ENCODE results near the gene GAREM1.

The GAREM1 gene

GRCh38 chr18:32286749-32287148, 183.9 kb downstream of the GAREM1 start:
- no peak for DNase-seq

GRCh38 chr18:32284284-32284683, 186.4 kb downstream of the GAREM1 start:
- DNase-seq: no peak

GRCh38 chr18:32280911-32281310, 189.8 kb downstream of the GAREM1 start:
- DNase-seq: no peak

- DNase-seq: no peak
Measured at GRCh38 chr18:32280188-32280783, 190.4 kb downstream of the GAREM1 start.

GRCh38 chr18:32278177-32278799, 192.4 kb downstream of the GAREM1 start:
- DNase-seq: no peak

- no peak for DNase-seq
Measured at GRCh38 chr18:32277549-32277948, 193.1 kb downstream of the GAREM1 start.

GRCh38 chr18:32276906-32277305, 193.8 kb downstream of the GAREM1 start:
- no peak for DNase-seq

GRCh38 chr18:32276256-32276655, 194.4 kb downstream of the GAREM1 start:
- no peak for DNase-seq

- no peak for DNase-seq
Measured at GRCh38 chr18:32275221-32275620, 195.5 kb downstream of the GAREM1 start.

GRCh38 chr18:32274307-32274706, 196.4 kb downstream of the GAREM1 start:
- no peak for DNase-seq

GRCh38 chr18:32271672-32272208, 198.9 kb downstream of the GAREM1 start:
- no peak for DNase-seq

- no peak for DNase-seq
Measured at GRCh38 chr18:32270341-32270740, 200.3 kb downstream of the GAREM1 start.

- no peak for DNase-seq
Measured at GRCh38 chr18:32267463-32267862, 203.2 kb downstream of the GAREM1 start.

- no peak for DNase-seq
Measured at GRCh38 chr18:32264401-32264800, 206.3 kb downstream of the GAREM1 start.

GRCh38 chr18:32262092-32262491, 208.6 kb downstream of the GAREM1 start:
- no peak for DNase-seq

- no peak for DNase-seq
Measured at GRCh38 chr18:32261003-32261402, 209.7 kb downstream of the GAREM1 start.

- DNase-seq: no peak
Measured at GRCh38 chr18:32259553-32259952, 211.1 kb downstream of the GAREM1 start.

GRCh38 chr18:32258558-32259204, 212.0 kb downstream of the GAREM1 start:
- DNase-seq: no peak

GRCh38 chr18:32258148-32258547, 212.5 kb downstream of the GAREM1 start:
- DNase-seq: no peak

- DNase-seq: peak; percentile 18
Measured at GRCh38 chr18:32257084-32257785, 213.4 kb downstream of the GAREM1 start.

GRCh38 chr18:32255570-32255969, 215.1 kb downstream of the GAREM1 start:
- DNase-seq: no peak

GRCh38 chr18:32252141-32252860, 218.4 kb downstream of the GAREM1 start:
- DNase-seq: no peak

GRCh38 chr18:32251466-32251865, 219.2 kb downstream of the GAREM1 start:
- no peak for DNase-seq
